ENCODE measurements around the gene GEMIN8. TPM values are rescaled to one million over a fixed set of nuclear protein-coding genes. Genes with fewer than 3 reads are reported as not detected.

The GEMIN8 gene
- total RNA-seq, 2 experiments from 2014 or later, result 23.2 to 25.6 TPM

DNA sequence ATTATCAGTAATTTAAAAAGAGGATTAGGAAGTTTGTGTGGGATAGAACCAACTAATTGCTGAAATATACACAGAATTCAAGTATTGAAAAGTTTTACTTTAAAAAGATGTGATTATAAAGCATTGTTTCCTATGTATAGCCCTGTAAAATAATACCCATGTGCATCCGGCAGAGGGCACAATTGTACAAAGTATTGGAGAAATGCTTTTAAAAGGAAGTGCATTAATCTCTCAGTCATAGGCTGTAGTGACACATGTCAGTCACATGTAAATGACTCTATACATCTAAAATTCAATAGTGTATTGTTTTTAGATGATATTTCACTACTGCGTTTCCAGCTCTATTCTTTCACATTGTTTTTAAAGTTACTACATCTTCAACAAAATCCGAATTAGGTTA lies 9.7 kb upstream of the GEMIN8 start:
- Histone ChIP-seq H3K4me2 (ENCODE audit: low read length) (no peak overlapping the region), H3K9me3 (ENCODE audit: low read length) (no peaks in the 10 kb centered on the region), H3K4me3 (ENCODE audit: low read depth, low read length, poor library complexity, severe bottlenecking) (no peak overlapping the region), H2AFZ (ENCODE audit: low read length) (no peak overlapping the region), H3K4me1 (ENCODE audit: insufficient read depth, low read length, poor library complexity, severe bottlenecking) (no peaks in the 10 kb centered on the region), H4K20me1 (ENCODE audit: insufficient read depth, low read length) (no peaks in the 10 kb centered on the region), H3K79me2 (ENCODE audit: insufficient read depth, low read depth, low read length) (no peaks in the 10 kb centered on the region), H3K36me3 (ENCODE audit: insufficient read depth, low read length) (no peaks in the 10 kb centered on the region), H3K27ac (ENCODE audit: low read depth, low read length, poor library complexity, severe bottlenecking) (no peak overlapping the region), H3K9me2 (ENCODE audit: insufficient read depth, low read length) (no peaks in the 10 kb centered on the region)
- intact Hi-C loops (cut with micrococcal nuclease; ENCODE audit: unreplicated experiment), result loop anchor here (1.0 to 10.0 kb wide), 3 partner anchors 489 to 1203 kb away; no protein-coding TSS in a partner anchor
- ChIA-PET POLR2A (no interaction called here), CTCF (ENCODE audit: unreplicated experiment) (no interaction called here)
- DNase-seq (ENCODE audit: low spot score), result peak; percentile 59
- no TSS peak for BruUV-seq (replicated peaks)
- no peak for TF ChIP-seq EZH2phosphoT487 (IDR thresholded peaks at IDR 0.05; ENCODE audit: borderline replicate concordance, low read depth, low read length)
- peak; percentile 80 for TF ChIP-seq CTCF (conservative IDR thresholded peaks at IDR 0.05; ENCODE audit: low read length)

DNA sequence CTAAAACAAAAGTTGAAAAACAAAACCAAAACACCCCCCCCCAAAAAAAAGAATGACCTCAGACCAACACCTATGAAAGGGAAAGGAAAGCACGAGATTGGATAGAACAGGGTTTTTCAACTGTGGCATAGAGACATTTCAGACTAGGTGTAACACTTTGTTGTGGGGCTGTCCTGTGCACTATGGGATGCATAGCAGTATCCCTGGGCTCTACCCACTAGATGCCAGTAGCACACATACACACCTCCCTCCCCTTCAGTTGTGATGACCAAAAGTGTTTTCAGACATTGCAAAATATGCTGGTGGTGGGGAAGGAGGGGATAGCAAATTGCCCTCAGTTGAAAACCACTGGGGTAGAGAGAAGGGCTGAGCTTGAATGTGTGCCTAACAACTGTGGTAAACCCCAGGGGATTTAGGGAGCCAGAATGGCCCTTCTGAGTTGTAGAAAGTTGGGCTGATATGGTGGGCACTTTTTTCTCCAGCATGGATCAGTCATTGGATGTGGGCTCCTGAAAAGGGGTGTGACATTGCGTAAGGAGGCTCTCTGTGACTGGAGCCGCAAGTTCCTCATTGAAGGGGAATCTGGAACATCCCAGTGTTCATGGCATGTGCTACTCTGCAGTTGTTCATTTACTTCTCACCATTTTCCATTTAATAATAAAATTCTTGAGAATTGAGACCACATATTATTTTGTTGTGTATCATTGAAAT lies 8.8 kb upstream of the GEMIN8 start:
- Histone ChIP-seq H3K9me2 (ENCODE audit: insufficient read depth, low read length) (no peaks in the 10 kb centered on the region), H2AFZ (ENCODE audit: low read length) (no peak overlapping the region), H3K79me2 (ENCODE audit: insufficient read depth, low read depth, low read length) (no peaks in the 10 kb centered on the region), H3K4me1 (ENCODE audit: insufficient read depth, low read length, poor library complexity, severe bottlenecking) (no peaks in the 10 kb centered on the region), H4K20me1 (ENCODE audit: insufficient read depth, low read length) (no peaks in the 10 kb centered on the region), H3K27ac (ENCODE audit: low read depth, low read length, poor library complexity, severe bottlenecking) (no peak overlapping the region), H3K9me3 (ENCODE audit: low read length) (no peaks in the 10 kb centered on the region), H3K36me3 (ENCODE audit: insufficient read depth, low read length) (no peaks in the 10 kb centered on the region), H3K4me2 (ENCODE audit: low read length) (no peak overlapping the region), H3K4me3 (ENCODE audit: low read depth, low read length, poor library complexity, severe bottlenecking) (no peak overlapping the region)
- DNase-seq (ENCODE audit: low spot score), result no peak
- intact Hi-C loops (cut with micrococcal nuclease; ENCODE audit: unreplicated experiment), result loop anchor here (1.0 to 10.0 kb wide), 3 partner anchors 490 to 1204 kb away; no protein-coding TSS in a partner anchor
- ChIA-PET CTCF (ENCODE audit: unreplicated experiment) (no interaction called here), POLR2A (interaction anchor here (0.5 kb wide), 1 partner anchor 20 kb away, joined by 3 read pairs; no protein-coding TSS in a partner anchor)
- no TSS peak for BruUV-seq (replicated peaks)
- no peak for TF ChIP-seq CTCF (conservative IDR thresholded peaks at IDR 0.05; ENCODE audit: low read length)
- no peak for TF ChIP-seq EZH2phosphoT487 (IDR thresholded peaks at IDR 0.05; ENCODE audit: borderline replicate concordance, low read depth, low read length)

- no TSS peak for BruUV-seq (replicated peaks)
- Histone ChIP-seq H3K4me1 (ENCODE audit: insufficient read depth, low read length, poor library complexity, severe bottlenecking) (peaks cover 19% of the 10 kb centered on the region), H3K27ac (ENCODE audit: low read depth, low read length, poor library complexity, severe bottlenecking) (no peak overlapping the region), H3K4me2 (ENCODE audit: low read length) (no peak overlapping the region), H3K9me2 (ENCODE audit: insufficient read depth, low read length) (no peaks in the 10 kb centered on the region), H4K20me1 (ENCODE audit: insufficient read depth, low read length) (no peaks in the 10 kb centered on the region), H3K4me3 (ENCODE audit: low read depth, low read length, poor library complexity, severe bottlenecking) (no peak overlapping the region), H3K79me2 (ENCODE audit: insufficient read depth, low read depth, low read length) (peaks cover 19% of the 10 kb centered on the region; the same call in 1 of the 2 replicates), H2AFZ (ENCODE audit: low read length) (peak overlapping the region; percentile 61), H3K36me3 (ENCODE audit: insufficient read depth, low read length) (no peaks in the 10 kb centered on the region), H3K9me3 (ENCODE audit: low read length) (no peaks in the 10 kb centered on the region)
- ChIA-PET CTCF (ENCODE audit: unreplicated experiment) (interaction anchor here (1.0 kb wide), 1 partner anchor 526 kb away, joined by 3 read pairs; no protein-coding TSS in a partner anchor), POLR2A (interaction anchor here (0.6 to 0.8 kb wide), 2 partner anchors 255 to 277 kb away, joined by 3 to 4 read pairs; no protein-coding TSS in a partner anchor)
- DNase-seq (ENCODE audit: low spot score), result peak; percentile 63
- intact Hi-C loops (cut with micrococcal nuclease; ENCODE audit: unreplicated experiment), result loop anchor here (1.0 to 10.0 kb wide), 5 partner anchors 134 to 1112 kb away; no protein-coding TSS in a partner anchor
- peak; percentile 83 for TF ChIP-seq CTCF (conservative IDR thresholded peaks at IDR 0.05; ENCODE audit: low read length)
- TF ChIP-seq EZH2phosphoT487 (IDR thresholded peaks at IDR 0.05; ENCODE audit: borderline replicate concordance, low read depth, low read length), result no peak
These were observed 2.7 kb upstream of the GEMIN8 start for GRCh38 chrX:14032406-14032805.

Data from OCI-LY7 (cell line).